Neural progenitor cell (in vitro differentiated cells): ENCODE data around the gene DISP2. TPM values are rescaled to one million over a fixed set of nuclear protein-coding genes. Genes with fewer than 3 reads are reported as not detected.
A peak's percentile ranks its signal among the peaks of the same experiment; 100 is the strongest.

ENCODE experiments used
- DNase-seq: peaks from one replicate; pipeline ENCODE4 v3.0.0-alpha.2; 2016; ENCODE audit warnings: low spot score
- H2AFZ ChIP-seq: fragments of 200-600 bp; sonication (generic); replicated peaks from 2 replicates; pipeline ENCODE4 v1.6.1; 2016; ENCODE audit warnings: antibody characterized with exemption
- H3F3A ChIP-seq: fragments of 200-600 bp; sonication (generic); 2 replicates; pipeline ENCODE4 v1.6.1; 2016; ENCODE audit warnings: antibody characterized with exemption, low read depth
- H3K27ac ChIP-seq: fragments of 200-600 bp; sonication (generic); 2 replicates; pipeline ENCODE4 v1.5.1; 2016; ENCODE audit warnings: mild to moderate bottlenecking
- H3K27me3 ChIP-seq: fragments of 200-600 bp; sonication (generic); 2 replicates; pipeline ENCODE4 v1.6.1; 2016; ENCODE audit warnings: mild to moderate bottlenecking, moderate library complexity
- H3K36me3 ChIP-seq: fragments of 200-600 bp; sonication (generic); 2 replicates; pipeline ENCODE4 v1.5.1; 2016
- H3K4me1 ChIP-seq: fragments of 200-600 bp; sonication (generic); 2 replicates; pipeline ENCODE4 v1.6.1; 2016; ENCODE audit warnings: mixed run types
- H3K4me2 ChIP-seq: fragments of 200-600 bp; sonication (generic); 2 replicates; pipeline ENCODE4 v1.6.1; 2016
- H3K4me3 ChIP-seq: fragments of 200-600 bp; sonication (generic); 2 replicates; pipeline ENCODE4 v1.5.1; 2016
- H3K79me2 ChIP-seq: fragments of 200-600 bp; sonication (generic); 2 replicates; pipeline ENCODE4 v1.6.1; 2016; ENCODE audit warnings: low read depth
- H3K9ac ChIP-seq: fragments of 200-600 bp; sonication (generic); 2 replicates; pipeline ENCODE4 v1.6.1; 2016
- H3K9me3 ChIP-seq: fragments of 200-600 bp; sonication (generic); 2 replicates; pipeline ENCODE4 v1.5.1; 2016; ENCODE audit warnings: low read depth
- H4K20me1 ChIP-seq: fragments of 200-600 bp; sonication (generic); 2 replicates; pipeline ENCODE4 v1.6.1; 2016; ENCODE audit warnings: low read depth
- H3K27ac Mint-ChIP-seq: 3 replicates; pipeline ENCODE4 v1.8.0; 2021; ENCODE audit warnings: mixed read lengths
- H3K27me3 Mint-ChIP-seq: 2 replicates; pipeline ENCODE4 v1.8.0; 2022; ENCODE audit warnings: low read depth, mild to moderate bottlenecking, inconsistent platforms, moderate library complexity, mixed read lengths; ENCODE audit not compliant: insufficient read depth
- H3K36me3 Mint-ChIP-seq: 3 replicates; pipeline ENCODE4 v1.8.0; 2021; ENCODE audit warnings: mixed read lengths
- H3K4me1 Mint-ChIP-seq: 3 replicates; pipeline ENCODE4 v1.8.0; 2021; ENCODE audit warnings: mixed read lengths
- H3K4me3 Mint-ChIP-seq: 3 replicates; pipeline ENCODE4 v1.8.0; 2021; ENCODE audit warnings: mild to moderate bottlenecking, moderate library complexity, mixed read lengths
- H3K9me3 Mint-ChIP-seq: 3 replicates; pipeline ENCODE4 v1.8.0; 2020; ENCODE audit warnings: mixed read lengths
- EZH2 ChIP-seq: fragments of 200-600 bp; sonication (generic); IDR thresholded peaks from 2 replicates; pipeline ENCODE4 v1.6.1; 2017; ENCODE audit warnings: antibody characterized with exemption, mild to moderate bottlenecking, moderate library complexity
- EZH2phosphoT487 ChIP-seq: fragments of 200-600 bp; sonication (generic); IDR thresholded peaks from 2 replicates; pipeline ENCODE4 v1.6.1; 2017; ENCODE audit warnings: antibody characterized with exemption
- total RNA-seq: library from RNA; depleted of rRNA; stranded (reverse); fragments of >200 nt; gene quantifications from 2 replicates; pipeline ENCODE4 v1.2.3, GENCODE V29; 2015; ENCODE audit warnings: low replicate concordance
- TF ChIP-seq, protein P1 (sequence below): fragments of 200-600 bp; sonication (generic); IDR thresholded peaks from 2 replicates; pipeline ENCODE4 v1.5.1; 2017; ENCODE audit warnings: antibody characterized with exemption, mild to moderate bottlenecking

DISP2 gene
- total RNA-seq, 1 donor from 2014 or later, result not detected

- H3F3A ChIP-seq, result peaks cover 15% of the 10 kb centered on the region
- no peak overlapping the region for H3K9ac ChIP-seq
- H3K27me3 ChIP-seq, result peaks cover 3% of the 10 kb centered on the region
- Mint-ChIP-seq H3K27ac (no peak overlapping the region), H3K9me3 (no peaks in the 10 kb centered on the region), H3K4me3 (no peak overlapping the region), H3K27me3 (peaks cover 4% of the 10 kb centered on the region), H3K36me3 (peaks cover 5% of the 10 kb centered on the region), H3K4me1 (peaks cover 4% of the 10 kb centered on the region)
- H3K9me3 ChIP-seq, result no peaks in the 10 kb centered on the region
- no peaks in the 10 kb centered on the region for H3K79me2 ChIP-seq
- no peak for TF ChIP-seq EZH2phosphoT487
- TF ChIP-seq EZH2, result peak; percentile 37
- TF ChIP-seq, protein P1, sequence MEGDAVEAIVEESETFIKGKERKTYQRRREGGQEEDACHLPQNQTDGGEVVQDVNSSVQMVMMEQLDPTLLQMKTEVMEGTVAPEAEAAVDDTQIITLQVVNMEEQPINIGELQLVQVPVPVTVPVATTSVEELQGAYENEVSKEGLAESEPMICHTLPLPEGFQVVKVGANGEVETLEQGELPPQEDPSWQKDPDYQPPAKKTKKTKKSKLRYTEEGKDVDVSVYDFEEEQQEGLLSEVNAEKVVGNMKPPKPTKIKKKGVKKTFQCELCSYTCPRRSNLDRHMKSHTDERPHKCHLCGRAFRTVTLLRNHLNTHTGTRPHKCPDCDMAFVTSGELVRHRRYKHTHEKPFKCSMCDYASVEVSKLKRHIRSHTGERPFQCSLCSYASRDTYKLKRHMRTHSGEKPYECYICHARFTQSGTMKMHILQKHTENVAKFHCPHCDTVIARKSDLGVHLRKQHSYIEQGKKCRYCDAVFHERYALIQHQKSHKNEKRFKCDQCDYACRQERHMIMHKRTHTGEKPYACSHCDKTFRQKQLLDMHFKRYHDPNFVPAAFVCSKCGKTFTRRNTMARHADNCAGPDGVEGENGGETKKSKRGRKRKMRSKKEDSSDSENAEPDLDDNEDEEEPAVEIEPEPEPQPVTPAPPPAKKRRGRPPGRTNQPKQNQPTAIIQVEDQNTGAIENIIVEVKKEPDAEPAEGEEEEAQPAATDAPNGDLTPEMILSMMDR, result peak; percentile 84
- no peaks in the 10 kb centered on the region for H3K36me3 ChIP-seq
- H3K27ac ChIP-seq, result no peak overlapping the region
- no peak overlapping the region for H3K4me3 ChIP-seq
- peak; percentile 87 for DNase-seq
- no peak overlapping the region for H2AFZ ChIP-seq
- H3K4me1 ChIP-seq, result peaks cover 10% of the 10 kb centered on the region
- peaks cover 14% of the 10 kb centered on the region for H4K20me1 ChIP-seq
- peak overlapping the region; percentile 65 for H3K4me2 ChIP-seq
Measured at GRCh38 chr15:40421246-40422157, 63.5 kb downstream of the DISP2 start.

- Histone ChIP-seq H3K27ac (no peak overlapping the region), H3K9ac (no peak overlapping the region), H3K36me3 (no peaks in the 10 kb centered on the region), H4K20me1 (peaks cover 11% of the 10 kb centered on the region), H3K9me3 (no peaks in the 10 kb centered on the region), H3K27me3 (peaks cover 3% of the 10 kb centered on the region), H3K4me2 (no peak overlapping the region), H2AFZ (no peak overlapping the region), H3K4me3 (no peak overlapping the region), H3F3A (peaks cover 15% of the 10 kb centered on the region), H3K79me2 (no peaks in the 10 kb centered on the region), H3K4me1 (peaks cover 10% of the 10 kb centered on the region)
- DNase-seq, result no peak
- Mint-ChIP-seq H3K9me3 (no peaks in the 10 kb centered on the region), H3K4me1 (peaks cover 4% of the 10 kb centered on the region), H3K27me3 (peaks cover 6% of the 10 kb centered on the region), H3K36me3 (no peaks in the 10 kb centered on the region), H3K27ac (no peak overlapping the region), H3K4me3 (no peak overlapping the region)
- no peak for TF ChIP-seq EZH2phosphoT487
- no peak for TF ChIP-seq EZH2
- TF ChIP-seq, protein P1, result no peak
Measured at GRCh38 chr15:40424483-40425115, 66.6 kb downstream of the DISP2 start.

DNA sequence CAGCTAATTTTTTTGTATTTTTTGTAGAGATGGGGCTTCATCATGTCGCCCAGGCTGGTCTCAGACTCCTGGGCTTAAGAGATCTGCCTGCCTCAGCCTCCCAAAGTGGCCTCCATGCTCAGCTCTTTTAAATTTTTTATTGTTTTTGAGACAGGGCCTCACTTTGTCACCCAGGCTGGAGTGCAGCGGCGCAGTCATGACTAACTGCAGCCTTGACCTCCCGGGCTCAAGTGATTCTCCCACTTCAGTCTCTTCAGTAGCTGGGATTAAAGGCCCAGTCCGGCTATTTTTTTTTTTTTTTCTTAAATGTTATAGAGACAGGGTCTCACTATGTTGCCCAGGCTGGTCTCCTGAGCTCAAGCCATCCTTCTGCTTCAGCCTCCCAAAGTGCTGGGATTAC, 67.7 kb downstream of the DISP2 start:
- Mint-ChIP-seq H3K9me3 (no peaks in the 10 kb centered on the region), H3K36me3 (no peaks in the 10 kb centered on the region), H3K27me3 (peaks cover 9% of the 10 kb centered on the region), H3K27ac (no peak overlapping the region), H3K4me1 (peaks cover 13% of the 10 kb centered on the region), H3K4me3 (no peak overlapping the region)
- Histone ChIP-seq H3K4me1 (peaks cover 10% of the 10 kb centered on the region), H3K27me3 (peaks cover 3% of the 10 kb centered on the region), H3K4me3 (no peak overlapping the region), H3F3A (peaks cover 11% of the 10 kb centered on the region), H3K4me2 (no peak overlapping the region), H3K27ac (no peak overlapping the region), H3K79me2 (no peaks in the 10 kb centered on the region), H3K9me3 (no peaks in the 10 kb centered on the region), H3K36me3 (no peaks in the 10 kb centered on the region), H4K20me1 (peaks cover 10% of the 10 kb centered on the region), H3K9ac (no peak overlapping the region), H2AFZ (no peak overlapping the region)
- no peak for DNase-seq
- no peak for TF ChIP-seq EZH2phosphoT487
- TF ChIP-seq, protein P1, result no peak
- TF ChIP-seq EZH2, result no peak
